Measurements from ENCODE around the gene IL7R.

IL7R gene

GRCh38 chr5:35870605-35871004, 13.9 kb downstream of the IL7R start:
- no peak for DNase-seq (ENCODE audit: low read depth)
- no peak for TF ChIP-seq CTCF (IDR thresholded peaks at IDR 0.05; ENCODE audit: control insufficient read depth, extremely low read depth, insufficient read depth)
- no peak overlapping the region for H3K4me3 ChIP-seq (ENCODE audit: low read depth, low read length)

GRCh38 chr5:35876454-35876853, 19.8 kb downstream of the IL7R start:
- TF ChIP-seq CTCF (IDR thresholded peaks at IDR 0.05; ENCODE audit: control insufficient read depth, extremely low read depth, insufficient read depth), result no peak
- no peak for DNase-seq (ENCODE audit: low read depth)
- no peak overlapping the region for H3K4me3 ChIP-seq (ENCODE audit: low read depth, low read length)

GRCh38 chr5:35876922-35877321, 20.2 kb downstream of the IL7R start:
- no peak for TF ChIP-seq CTCF (IDR thresholded peaks at IDR 0.05; ENCODE audit: control insufficient read depth, extremely low read depth, insufficient read depth)
- no peak overlapping the region for H3K4me3 ChIP-seq (ENCODE audit: low read depth, low read length)
- no peak for DNase-seq (ENCODE audit: low read depth)

- DNase-seq (ENCODE audit: low read depth), result no peak
- no peak for TF ChIP-seq CTCF (IDR thresholded peaks at IDR 0.05; ENCODE audit: control insufficient read depth, extremely low read depth, insufficient read depth)
- no peak overlapping the region for H3K4me3 ChIP-seq (ENCODE audit: low read depth, low read length)
Observed at GRCh38 chr5:35877655-35878054, 21.0 kb downstream of the IL7R start.

- no peak for DNase-seq (ENCODE audit: low read depth)
- no peak for TF ChIP-seq CTCF (IDR thresholded peaks at IDR 0.05; ENCODE audit: control insufficient read depth, extremely low read depth, insufficient read depth)
- no peak overlapping the region for H3K4me3 ChIP-seq (ENCODE audit: low read depth, low read length)
Observed at GRCh38 chr5:35878079-35878478, 21.4 kb downstream of the IL7R start.

GRCh38 chr5:35879096-35879495, 22.4 kb downstream of the IL7R start:
- H3K4me3 ChIP-seq (ENCODE audit: low read depth, low read length), result no peak overlapping the region
- TF ChIP-seq CTCF (IDR thresholded peaks at IDR 0.05; ENCODE audit: control insufficient read depth, extremely low read depth, insufficient read depth), result no peak
- DNase-seq (ENCODE audit: low read depth), result no peak

GRCh38 chr5:35879649-35880048, 23.0 kb downstream of the IL7R start:
- TF ChIP-seq CTCF (IDR thresholded peaks at IDR 0.05; ENCODE audit: control insufficient read depth, extremely low read depth, insufficient read depth), result no peak
- DNase-seq (ENCODE audit: low read depth), result no peak
- H3K4me3 ChIP-seq (ENCODE audit: low read depth, low read length), result no peak overlapping the region
